GM06990 (cell line): ENCODE measurements around the gene LYPD6B.

Experiments
- DNase-seq: peaks from one replicate; pipeline ENCODE4 v3.0.0-alpha.2; 2011; ENCODE audit not compliant: insufficient read length; ENCODE audit errors: extremely low read depth
- H3K27me3 ChIP-seq: replicated peaks from 2 replicates; pipeline ENCODE4 v1.6.0; 2011; ENCODE audit warnings: low read length; ENCODE audit not compliant: control insufficient read depth, insufficient read depth
- H3K36me3 ChIP-seq: 2 replicates; pipeline ENCODE4 v1.5.1; 2011; ENCODE audit warnings: low read length; ENCODE audit not compliant: control insufficient read depth, insufficient read depth
- H3K4me3 ChIP-seq: replicated peaks from 2 replicates; pipeline ENCODE4 v1.5.1; 2011; ENCODE audit warnings: low read depth, mild to moderate bottlenecking, control low read depth, low read length
- CTCF ChIP-seq: IDR thresholded peaks from 2 replicates; pipeline ENCODE4 v1.5.1; 2011; ENCODE audit warnings: low read length, control low read depth, mild to moderate bottlenecking, inconsistent platforms; ENCODE audit not compliant: insufficient read depth, poor library complexity, severe bottlenecking

LYPD6B gene

GRCh38 chr2:149187057-149187456 lies 148.6 kb downstream of the LYPD6B start:
- no peak for DNase-seq
- H3K4me3 ChIP-seq: no peak overlapping the region
- H3K36me3 ChIP-seq: no peaks in the 10 kb centered on the region
- TF ChIP-seq CTCF: no peak
- H3K27me3 ChIP-seq: no peaks in the 10 kb centered on the region

GRCh38 chr2:149188291-149188690 lies 149.8 kb downstream of the LYPD6B start:
- no peak for TF ChIP-seq CTCF
- Histone ChIP-seq H3K36me3 (no peaks in the 10 kb centered on the region), H3K4me3 (no peak overlapping the region), H3K27me3 (no peaks in the 10 kb centered on the region)
- DNase-seq: no peak

GRCh38 chr2:149189769-149190168 lies 151.3 kb downstream of the LYPD6B start:
- Histone ChIP-seq H3K27me3 (no peaks in the 10 kb centered on the region), H3K4me3 (no peak overlapping the region), H3K36me3 (no peaks in the 10 kb centered on the region)
- no peak for DNase-seq
- TF ChIP-seq CTCF: no peak

- no peaks in the 10 kb centered on the region for H3K36me3 ChIP-seq
- no peak overlapping the region for H3K4me3 ChIP-seq
- DNase-seq: no peak
- no peaks in the 10 kb centered on the region for H3K27me3 ChIP-seq
- TF ChIP-seq CTCF: no peak
Observed at GRCh38 chr2:149191915-149192314, 153.4 kb downstream of the LYPD6B start.

- Histone ChIP-seq H3K36me3 (no peaks in the 10 kb centered on the region), H3K27me3 (no peaks in the 10 kb centered on the region), H3K4me3 (no peak overlapping the region)
- DNase-seq: no peak
- no peak for TF ChIP-seq CTCF
Observed at GRCh38 chr2:149192427-149192826, 153.9 kb downstream of the LYPD6B start.

GRCh38 chr2:149200109-149200520 lies 161.6 kb downstream of the LYPD6B start:
- Histone ChIP-seq H3K27me3 (no peaks in the 10 kb centered on the region), H3K36me3 (no peaks in the 10 kb centered on the region), H3K4me3 (no peak overlapping the region)
- no peak for TF ChIP-seq CTCF
- no peak for DNase-seq
